Measurements from ENCODE around the gene RELL1. TPM values are rescaled to one million over a fixed set of nuclear protein-coding genes. Genes with fewer than 3 reads are reported as not detected.

The RELL1 gene
- total RNA-seq, 1 experiment from 2014 or later, result 18.2 TPM

GRCh38 chr4:37595875-37596680, 90.1 kb downstream of the RELL1 start:
- no peak for TF ChIP-seq CTCF (IDR thresholded peaks at IDR 0.05; ENCODE audit: unreplicated experiment)
- CTCF ChIA-PET, result no interaction called here
- intact Hi-C loops (cut with micrococcal nuclease; ENCODE audit: unreplicated experiment), result no loop called here
- DNase-seq, result no peak
- Mint-ChIP-seq H3K27me3 (ENCODE audit: unreplicated experiment) (no peaks in the 10 kb centered on the region), H3K36me3 (ENCODE audit: insufficient read depth, unreplicated experiment) (peaks cover 16% of the 10 kb centered on the region), H3K27ac (ENCODE audit: unreplicated experiment) (no peak overlapping the region), H3K9me3 (ENCODE audit: low read depth, unreplicated experiment) (no peaks in the 10 kb centered on the region), H3K4me1 (ENCODE audit: low read depth, unreplicated experiment) (peaks cover 37% of the 10 kb centered on the region), H3K4me3 (ENCODE audit: low read depth, unreplicated experiment) (no peak overlapping the region)
- no TSS peak for BruUV-seq (replicated peaks)

DNA sequence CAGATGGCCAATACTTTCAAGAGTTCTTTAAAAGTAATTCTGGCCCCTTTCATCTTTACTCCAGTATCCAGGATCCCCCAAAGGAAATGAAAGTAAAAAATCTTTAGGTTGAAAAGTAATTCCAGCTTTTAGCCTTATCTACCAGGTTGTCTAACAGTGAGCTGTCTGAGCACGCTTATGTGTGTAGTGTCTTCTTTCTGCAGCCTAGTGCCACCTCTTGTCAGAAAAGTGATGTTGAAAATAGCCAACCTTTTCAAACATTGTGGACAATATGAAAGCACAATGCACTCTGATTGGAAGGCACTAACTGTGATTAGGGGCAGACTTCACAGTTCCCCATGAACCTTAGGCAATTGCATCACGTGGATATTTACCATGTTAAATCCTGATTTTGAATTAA, 92.1 kb downstream of the RELL1 start:
- DNase-seq, result no peak
- peaks cover 19% of the 10 kb centered on the region for H3K36me3 Mint-ChIP-seq (ENCODE audit: insufficient read depth, unreplicated experiment)
- CTCF ChIA-PET, result interaction anchor here (0.8 kb wide), 1 partner anchor 141 kb away, joined by 3 read pairs; no protein-coding TSS in a partner anchor
- TF ChIP-seq CTCF (IDR thresholded peaks at IDR 0.05; ENCODE audit: unreplicated experiment), result no peak
- H3K27ac Mint-ChIP-seq (ENCODE audit: unreplicated experiment), result no peak overlapping the region
- no peaks in the 10 kb centered on the region for H3K27me3 Mint-ChIP-seq (ENCODE audit: unreplicated experiment)
- no peak overlapping the region for H3K4me3 Mint-ChIP-seq (ENCODE audit: low read depth, unreplicated experiment)
- no peaks in the 10 kb centered on the region for H3K9me3 Mint-ChIP-seq (ENCODE audit: low read depth, unreplicated experiment)
- peaks cover 32% of the 10 kb centered on the region for H3K4me1 Mint-ChIP-seq (ENCODE audit: low read depth, unreplicated experiment)
- intact Hi-C loops (cut with micrococcal nuclease; ENCODE audit: unreplicated experiment), result no loop called here
- BruUV-seq (replicated peaks), result no TSS peak

DNA sequence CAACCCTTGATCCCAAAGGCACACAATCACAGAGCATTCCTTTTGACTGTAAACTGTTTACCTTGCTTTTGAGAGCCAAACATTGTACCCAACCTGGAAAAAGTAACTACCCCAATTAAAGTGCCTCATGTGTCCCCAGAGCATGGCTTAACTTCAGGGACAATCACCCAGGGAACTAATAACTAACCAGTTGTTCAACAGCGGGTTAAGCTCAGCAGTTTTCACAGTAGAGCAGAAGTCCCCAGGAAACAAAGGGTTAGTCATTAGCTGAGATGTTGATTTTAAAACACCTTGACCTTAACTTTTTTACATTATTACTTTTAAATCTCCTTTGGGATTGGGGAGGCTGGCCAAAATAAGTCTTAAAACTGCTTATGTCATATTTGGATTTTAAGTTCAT, 94.8 kb downstream of the RELL1 start:
- CTCF ChIA-PET, result interaction anchor here (0.6 kb wide), 1 partner anchor 1181 kb away, joined by 3 read pairs; no protein-coding TSS in a partner anchor
- H3K36me3 Mint-ChIP-seq (ENCODE audit: insufficient read depth, unreplicated experiment), result peaks cover 6% of the 10 kb centered on the region
- intact Hi-C loops (cut with micrococcal nuclease; ENCODE audit: unreplicated experiment), result no loop called here
- DNase-seq, result no peak
- H3K9me3 Mint-ChIP-seq (ENCODE audit: low read depth, unreplicated experiment), result no peaks in the 10 kb centered on the region
- H3K27me3 Mint-ChIP-seq (ENCODE audit: unreplicated experiment), result no peaks in the 10 kb centered on the region
- no peak overlapping the region for H3K27ac Mint-ChIP-seq (ENCODE audit: unreplicated experiment)
- H3K4me3 Mint-ChIP-seq (ENCODE audit: low read depth, unreplicated experiment), result no peak overlapping the region
- TF ChIP-seq CTCF (IDR thresholded peaks at IDR 0.05; ENCODE audit: unreplicated experiment), result no peak
- BruUV-seq (replicated peaks), result no TSS peak
- peaks cover 17% of the 10 kb centered on the region for H3K4me1 Mint-ChIP-seq (ENCODE audit: low read depth, unreplicated experiment)

DNA sequence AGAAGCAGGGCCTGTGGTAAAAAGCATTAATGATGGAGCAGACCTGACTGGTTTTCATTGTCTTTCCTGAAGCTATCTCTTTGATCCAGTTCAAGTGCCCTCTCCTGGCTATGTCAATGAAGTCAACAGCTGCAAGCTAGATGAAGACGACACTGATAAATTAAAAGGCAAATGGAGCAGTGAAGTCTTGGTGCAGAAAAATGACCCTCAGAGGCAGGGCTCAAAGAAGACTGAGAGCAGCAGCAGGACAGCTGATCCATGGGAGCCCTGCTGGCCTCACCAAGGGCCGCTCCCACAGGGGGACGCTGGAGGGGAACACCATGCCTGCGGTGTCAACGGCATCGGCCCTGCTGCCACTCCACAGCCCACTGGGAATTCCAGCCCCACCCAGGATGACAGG, 96.2 kb downstream of the RELL1 start:
- no peaks in the 10 kb centered on the region for H3K9me3 Mint-ChIP-seq (ENCODE audit: low read depth, unreplicated experiment)
- BruUV-seq (replicated peaks), result no TSS peak
- H3K4me1 Mint-ChIP-seq (ENCODE audit: low read depth, unreplicated experiment), result peaks cover 17% of the 10 kb centered on the region
- H3K36me3 Mint-ChIP-seq (ENCODE audit: insufficient read depth, unreplicated experiment), result peaks cover 6% of the 10 kb centered on the region
- H3K27me3 Mint-ChIP-seq (ENCODE audit: unreplicated experiment), result no peaks in the 10 kb centered on the region
- intact Hi-C loops (cut with micrococcal nuclease; ENCODE audit: unreplicated experiment), result no loop called here
- TF ChIP-seq CTCF (IDR thresholded peaks at IDR 0.05; ENCODE audit: unreplicated experiment), result no peak
- CTCF ChIA-PET, result no interaction called here
- DNase-seq, result no peak
- H3K27ac Mint-ChIP-seq (ENCODE audit: unreplicated experiment), result no peak overlapping the region
- H3K4me3 Mint-ChIP-seq (ENCODE audit: low read depth, unreplicated experiment), result no peak overlapping the region
